ENCODE measurements around the gene KRT13.

The KRT13 gene

GRCh38 chr17:41494524-41494923, 10.9 kb downstream of the KRT13 start:
- no peak for DNase-seq (ENCODE audit: low read depth)
- no peak overlapping the region for H3K4me3 ChIP-seq (ENCODE audit: low read depth, low read length)
- TF ChIP-seq, protein P1, sequence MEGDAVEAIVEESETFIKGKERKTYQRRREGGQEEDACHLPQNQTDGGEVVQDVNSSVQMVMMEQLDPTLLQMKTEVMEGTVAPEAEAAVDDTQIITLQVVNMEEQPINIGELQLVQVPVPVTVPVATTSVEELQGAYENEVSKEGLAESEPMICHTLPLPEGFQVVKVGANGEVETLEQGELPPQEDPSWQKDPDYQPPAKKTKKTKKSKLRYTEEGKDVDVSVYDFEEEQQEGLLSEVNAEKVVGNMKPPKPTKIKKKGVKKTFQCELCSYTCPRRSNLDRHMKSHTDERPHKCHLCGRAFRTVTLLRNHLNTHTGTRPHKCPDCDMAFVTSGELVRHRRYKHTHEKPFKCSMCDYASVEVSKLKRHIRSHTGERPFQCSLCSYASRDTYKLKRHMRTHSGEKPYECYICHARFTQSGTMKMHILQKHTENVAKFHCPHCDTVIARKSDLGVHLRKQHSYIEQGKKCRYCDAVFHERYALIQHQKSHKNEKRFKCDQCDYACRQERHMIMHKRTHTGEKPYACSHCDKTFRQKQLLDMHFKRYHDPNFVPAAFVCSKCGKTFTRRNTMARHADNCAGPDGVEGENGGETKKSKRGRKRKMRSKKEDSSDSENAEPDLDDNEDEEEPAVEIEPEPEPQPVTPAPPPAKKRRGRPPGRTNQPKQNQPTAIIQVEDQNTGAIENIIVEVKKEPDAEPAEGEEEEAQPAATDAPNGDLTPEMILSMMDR (IDR thresholded peaks at IDR 0.05; ENCODE audit: control insufficient read depth, extremely low read depth, insufficient read depth), result no peak

- H3K4me3 ChIP-seq (ENCODE audit: low read depth, low read length), result no peak overlapping the region
- TF ChIP-seq, protein P1 (IDR thresholded peaks at IDR 0.05; ENCODE audit: control insufficient read depth, extremely low read depth, insufficient read depth), result no peak
- DNase-seq (ENCODE audit: low read depth), result no peak
These were observed 12.6 kb downstream of the KRT13 start for GRCh38 chr17:41492771-41493170.

DNA sequence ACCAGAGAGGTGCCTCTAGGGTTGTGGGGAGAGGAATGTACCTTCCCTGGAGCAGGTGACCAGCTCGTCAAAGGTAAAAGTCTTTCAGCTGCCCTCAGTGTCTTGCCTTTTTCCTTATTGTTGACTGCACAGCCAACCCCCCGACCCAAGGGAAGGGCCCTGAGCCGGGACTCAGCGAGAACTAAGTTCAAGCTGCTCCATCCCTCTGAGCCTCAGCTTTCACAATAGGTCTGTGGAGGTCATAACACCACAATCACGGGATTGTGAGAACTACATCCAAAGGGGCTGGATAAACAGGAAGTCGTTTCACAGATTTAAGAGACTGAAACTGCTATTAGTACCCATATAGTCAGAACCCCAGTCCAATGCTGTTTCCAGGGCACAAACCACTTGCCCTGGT, 13.1 kb downstream of the KRT13 start:
- DNase-seq (ENCODE audit: low read depth), result no peak

DNA sequence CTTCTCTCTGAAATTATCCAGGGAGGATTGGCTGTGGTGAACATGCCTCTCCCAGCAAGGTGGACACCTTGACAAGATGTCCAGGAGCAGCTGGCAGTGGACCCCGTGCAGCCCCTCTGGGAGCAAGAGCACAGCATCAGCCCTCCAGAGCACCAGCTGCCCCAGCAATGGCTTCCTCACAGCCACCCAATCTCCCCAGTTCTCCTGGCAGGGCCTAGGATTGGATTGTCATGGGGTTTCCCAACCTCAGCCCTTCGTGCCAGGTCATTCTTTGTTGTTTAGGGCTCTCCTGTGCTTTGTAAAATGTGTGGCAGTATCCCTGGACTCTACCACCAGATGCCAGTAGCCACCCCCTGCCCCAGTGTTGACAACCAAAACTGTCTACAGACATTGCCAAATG, 13.9 kb downstream of the KRT13 start:
- H3K4me3 ChIP-seq (ENCODE audit: low read depth, low read length), result no peak overlapping the region
- TF ChIP-seq, protein P1 (IDR thresholded peaks at IDR 0.05; ENCODE audit: control insufficient read depth, extremely low read depth, insufficient read depth), result no peak
- DNase-seq (ENCODE audit: low read depth), result no peak

More for the DNA sequence above, 13.1 kb downstream of the KRT13 start:
- no peak overlapping the region for H3K4me3 ChIP-seq (ENCODE audit: low read depth, low read length)
- TF ChIP-seq, protein P1 (IDR thresholded peaks at IDR 0.05; ENCODE audit: control insufficient read depth, extremely low read depth, insufficient read depth), result no peak

GRCh38 chr17:41490000-41490990, 15.1 kb downstream of the KRT13 start:
- no peak for DNase-seq (ENCODE audit: low read depth)
- no peak overlapping the region for H3K4me3 ChIP-seq (ENCODE audit: low read depth, low read length)
- TF ChIP-seq, protein P1 (IDR thresholded peaks at IDR 0.05; ENCODE audit: control insufficient read depth, extremely low read depth, insufficient read depth), result no peak

GRCh38 chr17:41489531-41489930, 15.9 kb downstream of the KRT13 start, which contains the start of gene KRT36:
TSS of gene KRT36 (minus strand) at chr17:41489910. CDS start at chr17:41489864, 46 bp downstream.
- TF ChIP-seq, protein P1 (IDR thresholded peaks at IDR 0.05; ENCODE audit: control insufficient read depth, extremely low read depth, insufficient read depth), result no peak
- no peak for DNase-seq (ENCODE audit: low read depth)
- H3K4me3 ChIP-seq (ENCODE audit: low read depth, low read length), result no peak within 1 kb of the TSS
